ENCODE measurements around the gene PHRF1.

The PHRF1 gene

DNA sequence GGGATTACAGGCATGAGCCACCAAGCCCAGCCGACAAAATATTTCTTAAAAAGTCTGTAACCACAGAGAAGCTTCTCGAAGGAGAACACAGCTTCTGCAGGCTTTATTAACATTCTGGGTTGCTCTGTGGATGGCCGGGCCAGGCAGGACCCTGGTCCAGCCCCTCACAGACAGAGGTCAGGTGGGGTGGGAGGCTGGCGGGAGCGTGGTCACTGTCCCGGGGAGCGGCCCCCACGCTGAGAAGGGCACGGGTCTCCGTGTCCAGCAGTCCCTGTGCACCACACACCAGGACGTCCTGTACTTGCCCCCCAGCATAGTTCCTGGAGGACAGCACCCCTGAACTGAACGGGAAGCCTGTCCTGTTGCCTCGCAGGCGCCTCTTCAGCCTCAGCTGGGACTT lies 80.2 kb downstream of the PHRF1 start:
- ATAC-seq: no peak
- no peak for DNase-seq

DNA sequence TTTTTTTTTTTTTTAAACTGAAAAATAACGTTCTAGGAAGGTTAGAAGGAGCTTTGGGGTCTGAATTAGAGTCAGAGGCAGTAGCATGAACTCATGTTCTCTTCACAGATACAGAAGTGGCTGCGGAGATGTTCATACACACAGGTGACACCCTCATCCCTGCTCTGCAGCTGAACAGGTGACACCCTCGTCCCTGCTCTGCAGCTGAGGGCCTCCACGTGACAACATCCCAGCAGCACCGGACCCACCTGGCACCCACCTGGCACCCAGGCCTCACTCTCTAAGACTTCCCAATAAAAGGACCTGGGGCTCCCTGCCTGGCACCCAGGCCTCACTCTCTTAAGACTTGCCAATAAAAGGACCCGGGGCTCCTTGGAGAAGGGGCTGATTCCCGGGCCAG lies 80.6 kb downstream of the PHRF1 start:
- no peak for ATAC-seq

DNA sequence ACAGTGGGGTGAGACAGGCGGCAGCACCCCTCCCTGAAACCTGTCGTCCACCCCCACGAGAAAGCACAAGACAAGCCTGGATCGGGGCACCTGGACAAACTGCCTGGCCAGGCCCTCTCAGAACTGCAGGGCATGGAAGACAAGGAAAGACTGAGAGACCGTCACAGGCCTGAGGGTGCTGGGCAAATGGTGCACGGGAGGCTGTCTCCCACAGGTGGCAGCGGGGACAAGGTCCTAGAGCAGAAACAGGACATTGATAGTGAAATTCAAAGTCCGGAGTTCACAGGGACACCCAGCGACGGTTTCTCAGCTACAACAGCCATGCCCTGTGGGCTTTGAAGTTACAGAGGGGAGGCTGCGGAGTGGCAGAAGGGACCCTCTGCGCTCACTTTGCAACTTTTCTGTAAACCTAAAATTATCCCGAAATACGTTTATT lies 81.4 kb downstream of the PHRF1 start:
- ATAC-seq (no peak), DNase-seq (no peak)

More for the DNA sequence above, 80.6 kb downstream of the PHRF1 start:
- DNase-seq: no peak

DNA sequence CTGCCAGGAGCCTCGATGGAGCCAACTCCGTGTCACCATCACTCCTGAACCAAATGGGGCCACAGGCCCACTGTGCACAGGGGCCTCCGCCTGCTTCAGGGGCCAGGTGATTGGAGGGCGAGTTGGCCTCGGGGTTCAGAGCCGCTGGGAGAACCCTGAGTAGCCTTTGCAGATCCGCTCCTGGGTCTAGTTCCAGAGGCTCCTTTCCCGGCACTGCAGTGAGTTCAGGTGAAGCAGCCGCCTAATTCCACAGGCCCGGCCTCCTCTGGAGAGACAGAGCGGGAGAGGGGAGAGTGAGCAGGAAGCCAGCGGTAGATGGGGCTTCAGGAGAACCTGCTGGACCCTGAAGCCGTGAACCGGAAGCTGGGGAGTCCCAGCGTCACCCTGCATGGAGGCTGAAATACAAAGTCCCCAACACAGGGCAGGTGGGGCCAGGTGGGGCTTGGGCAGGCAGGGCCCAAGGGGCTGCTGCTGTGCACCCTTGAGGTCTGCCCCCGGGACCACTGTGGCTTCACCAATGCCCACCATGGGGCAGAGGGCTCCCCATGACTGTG lies 83.3 kb downstream of the PHRF1 start:
- ATAC-seq (no peak), DNase-seq (no peak)

DNA sequence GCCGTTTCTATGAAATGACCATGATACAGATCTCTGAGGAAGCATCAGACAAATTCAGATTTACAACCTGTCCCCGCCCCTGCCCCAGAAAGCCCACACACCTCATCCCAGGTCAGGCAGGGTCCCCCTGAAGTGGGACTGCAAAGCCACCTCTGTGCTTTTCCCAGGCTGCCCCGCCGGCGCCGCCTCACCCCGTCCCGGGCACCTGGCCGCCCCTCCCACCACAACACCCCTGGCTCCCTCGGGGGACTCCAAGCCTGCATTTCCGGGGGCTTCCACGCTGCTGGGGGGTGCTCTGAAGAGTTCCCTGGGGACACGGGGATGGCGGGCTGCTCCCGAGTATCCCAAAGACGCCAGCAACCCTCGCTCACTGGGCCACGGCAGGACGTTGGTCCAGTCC lies 84.0 kb downstream of the PHRF1 start:
- DNase-seq: no peak
- ATAC-seq: no peak

DNA sequence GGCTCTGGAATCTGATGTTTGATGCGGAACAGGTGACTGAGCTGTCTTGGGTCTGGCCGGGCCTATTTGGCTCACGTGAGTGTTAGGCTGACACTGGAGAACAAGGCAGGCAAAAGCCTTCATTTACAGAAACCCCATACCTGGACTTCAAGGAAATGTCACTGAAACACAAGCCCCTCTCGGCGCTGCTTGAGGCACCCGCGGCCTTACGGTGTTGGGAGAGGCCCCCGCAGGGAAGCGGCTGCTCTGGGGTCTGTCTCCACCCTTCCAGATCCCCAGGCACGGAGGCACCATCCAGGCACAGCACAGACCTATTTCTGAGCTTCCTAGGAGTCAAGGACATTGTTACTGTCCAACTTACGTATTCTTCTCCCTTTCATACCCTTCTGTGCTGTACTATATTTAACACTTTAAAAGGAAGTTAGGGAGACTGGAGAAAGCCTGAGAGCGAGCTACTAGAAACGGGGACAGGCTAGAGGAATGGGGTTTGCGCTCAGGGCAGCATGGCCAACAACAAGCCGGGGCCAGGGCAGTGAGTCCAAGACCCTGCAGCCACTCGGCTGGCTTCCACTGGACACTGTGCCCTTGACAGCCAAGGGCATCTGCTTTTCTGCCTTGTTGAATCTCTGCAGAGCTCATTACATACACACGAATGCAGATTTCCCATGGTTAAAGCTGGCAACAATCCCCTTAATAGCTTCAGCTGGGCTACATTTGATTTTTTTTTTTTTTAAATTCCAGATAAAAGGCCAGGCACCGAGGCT lies 84.6 kb downstream of the PHRF1 start:
- no peak for ATAC-seq
- no peak for DNase-seq

Measured in stimulated activated naive CD8-positive, alpha-beta T cell treated with anti-CD3 and anti-CD28 coated beads, Interleukin-15, Interleukin-2, amounts not matched to agents 100 U/mL and 50 U/mL, for 24 hours (primary cell).